Sciatic nerve (tissue), 2 donors: ENCODE measurements around the gene PMFBP1. TPM values are rescaled to one million over a fixed set of nuclear protein-coding genes. Genes with fewer than 3 reads are reported as not detected.
"Not testable (repeated sequence)": the region's sequence is repeated elsewhere in the genome, so short reads cannot be mapped to it uniquely, and the experiment has no call there.

Experiments used
- ATAC-seq: fragments of 200-7000 bp; cut with Tn5 transposase; one replicate; pipeline ENCODE4 v1.9.1; 2020; ENCODE audit warnings: mild to moderate bottlenecking, moderate library complexity
- DNase-seq: peaks from one replicate; pipeline ENCODE4 v3.0.0-alpha.2; 2020; ENCODE audit warnings: low spot score
- intact Hi-C: fragments of 100-400 bp; cut with DNase I; formaldehyde crosslinking; loops from one replicate; pipeline ENCODE4 v1.14.2; 2022
- total RNA-seq: library from RNA; stranded (reverse); fragmentation: NEBNext Ultra II Directional; extraction: Animal tissue kit (Norgen Biotek cat#: 25700); gene quantifications from one replicate; pipeline ENCODE4 v1.2.1, GENCODE V29; 2021
- donor health status: DM: no; HTN: no; CAD: no.
- donor health status: DM: no; HTN: no; CAD: no.

PMFBP1 gene
- total RNA-seq, 1 donor from 2014 or later, result 0.36 TPM

GRCh38 chr16:72085002-72085401 is 87.0 kb downstream of the PMFBP1 start:
- DNase-seq, result no peak
- ATAC-seq, result no peak
- intact Hi-C loops, result no loop called here

GRCh38 chr16:72084445-72084844 is 87.5 kb downstream of the PMFBP1 start:
- intact Hi-C loops, result no loop called here
- DNase-seq (no peak), ATAC-seq (no peak)

GRCh38 chr16:72083778-72084404 is 88.1 kb downstream of the PMFBP1 start:
- ATAC-seq (no peak), DNase-seq (no peak)
- intact Hi-C loops, result no loop called here

- intact Hi-C loops, ATAC-seq, DNase-seq: not testable (repeated sequence)
These were observed 94.8 kb downstream of the PMFBP1 start for GRCh38 chr16:72076991-72077706.

- DNase-seq, ATAC-seq, intact Hi-C loops: not testable (repeated sequence)
These were observed 96.9 kb downstream of the PMFBP1 start for GRCh38 chr16:72075067-72075466.

- ATAC-seq (peak; percentile 83), DNase-seq (no peak)
- intact Hi-C loops, result no loop called here
These were observed 98.3 kb downstream of the PMFBP1 start for GRCh38 chr16:72073560-72074230.

GRCh38 chr16:72072514-72073342 is 99.2 kb downstream of the PMFBP1 start:
- intact Hi-C loops, result no loop called here

More at GRCh38 chr16:72072514-72073342, 99.2 kb downstream of the PMFBP1 start:
- DNase-seq (no peak), ATAC-seq (peak; percentile 59)

Other genes with a start within 250 kb of the PMFBP1 start
- gene PKD1L3, start 171.8 kb downstream of the PMFBP1 start, total RNA-seq, result 0.40 TPM
- gene DHODH, start 163.4 kb downstream of the PMFBP1 start, total RNA-seq, result 8.1 TPM
- gene HP, start 117.7 kb downstream of the PMFBP1 start, total RNA-seq, result 35.4 TPM
- 3.0 TPM for gene HPR, start 108.9 kb downstream of the PMFBP1 start, total RNA-seq
- gene TXNL4B, start 78.5 kb downstream of the PMFBP1 start, total RNA-seq, result 18.8 TPM
- 68.6 TPM for gene DHX38, start 78.3 kb downstream of the PMFBP1 start, total RNA-seq